K562 (cell line): ENCODE measurements around the gene PADI4. TPM values are rescaled to one million over a fixed set of nuclear protein-coding genes. Genes with fewer than 3 reads are reported as not detected.

Experiments used
- ARID1B ChIP-seq: fragments of 450-650 bp; IDR thresholded peaks from 2 replicates; pipeline ENCODE4 v1.6.1; 2016; ENCODE audit warnings: antibody characterized with exemption, mild to moderate bottlenecking, inconsistent platforms
- BCOR ChIP-seq: fragments of 450-650 bp; IDR thresholded peaks from 2 replicates; pipeline ENCODE4 v1.6.1; 2016
- CBFA2T3 ChIP-seq: fragments of 450-650 bp; IDR thresholded peaks from 2 replicates; pipeline ENCODE4 v1.6.1; 2017
- CEBPG ChIP-seq, 3 experiments: fragments of 200-800 bp in 1 of 3; sonication (Bioruptor generic) in 1 of 3; sonication (generic) in 1 of 3; formaldehyde crosslinking in 1 of 3; IDR thresholded peaks in 2 of 3; conservative IDR thresholded peaks in 1 of 3; 2 replicates each; pipeline versions ENCODE4 v1.6.1 to v1.8.0; 2016 to 2022; ENCODE audit warnings: missing compliant biosample characterization in 2 of 3, missing genetic modification characterization in 2 of 3, mild to moderate bottlenecking in 1 of 3, missing genetic modification reagents in 1 of 3
- CTBP1 ChIP-seq: fragments of 450-650 bp; IDR thresholded peaks from 2 replicates; pipeline ENCODE4 v1.6.1; 2016; ENCODE audit warnings: borderline replicate concordance
- DPF2 ChIP-seq: fragments of 450-650 bp; IDR thresholded peaks from 2 replicates; pipeline ENCODE4 v1.6.1; 2016
- KDM4B ChIP-seq, 2 experiments: fragments of 450-650 bp in 1 of 2; sonication (generic) in 1 of 2; IDR thresholded peaks; 2 replicates each; pipeline ENCODE4 v1.6.1; 2016 to 2017; ENCODE audit warnings: borderline replicate concordance in 2 of 2, antibody characterized with exemption in 1 of 2, low read depth in 1 of 2, mild to moderate bottlenecking in 1 of 2
- LARP7 ChIP-seq: fragments of 450-650 bp; IDR thresholded peaks from 2 replicates; pipeline ENCODE4 v1.6.1; 2016
- NCOA6 ChIP-seq: fragments of 450-650 bp; IDR thresholded peaks from 2 replicates; pipeline ENCODE4 v1.6.1; 2017; ENCODE audit warnings: mild to moderate bottlenecking
- NFE2L1 ChIP-seq: fragments of 450-650 bp; IDR thresholded peaks from 2 replicates; pipeline ENCODE4 v1.6.1; 2016; ENCODE audit warnings: missing genetic modification characterization, low read depth, mild to moderate bottlenecking, missing compliant biosample characterization, moderate library complexity, borderline replicate concordance
- NR2F6 ChIP-seq: fragments of 450-650 bp; formaldehyde crosslinking; IDR thresholded peaks from 2 replicates; pipeline ENCODE4 v1.4.0; 2020; ENCODE audit warnings: mild to moderate bottlenecking
- PHF8 ChIP-seq: fragments of 200-600 bp; sonication (generic); IDR thresholded peaks from 2 replicates; pipeline ENCODE4 v1.6.1; 2012; ENCODE audit warnings: mixed run types, mild to moderate bottlenecking, inconsistent platforms, low read length, moderate library complexity, borderline replicate concordance
- TAL1 ChIP-seq: fragments of 450-650 bp; IDR thresholded peaks from 2 replicates; pipeline ENCODE4 v1.6.1; 2016; ENCODE audit warnings: mild to moderate bottlenecking
- TARDBP ChIP-seq: fragments of 450-650 bp; IDR thresholded peaks from 2 replicates; pipeline ENCODE4 v1.6.1; 2016
- TFAP4 ChIP-seq: sonication (generic); formaldehyde crosslinking; IDR thresholded peaks from 2 replicates; pipeline ENCODE4 v1.8.0; 2022; ENCODE audit warnings: missing genetic modification reagents, mild to moderate bottlenecking, moderate library complexity, borderline replicate concordance
- TSHZ1 ChIP-seq: fragments of 250-450 bp; sonication (Bioruptor Pico); IDR thresholded peaks from 2 replicates; pipeline ENCODE4 v1.4.0; 2020; ENCODE audit warnings: mild to moderate bottlenecking, moderate library complexity
- ZBED1 ChIP-seq: IDR thresholded peaks from 2 replicates; pipeline ENCODE4 v1.6.1; 2014
- ZNF324 ChIP-seq: fragments of 250-450 bp; sonication (Bioruptor Pico); IDR thresholded peaks from 2 replicates; pipeline ENCODE4 v1.4.0; 2020; ENCODE audit warnings: mild to moderate bottlenecking
- ZNF512 ChIP-seq: IDR thresholded peaks from 2 replicates; pipeline ENCODE4 v1.6.1; 2016; ENCODE audit warnings: missing genetic modification characterization, missing compliant biosample characterization
- ZNF75A ChIP-seq: fragments of 450-650 bp; formaldehyde crosslinking; IDR thresholded peaks from 2 replicates; pipeline ENCODE4 v1.4.0; 2020; ENCODE audit warnings: mild to moderate bottlenecking
- polyA plus RNA-seq, 8 experiments: library from polyadenylated mRNA; depleted of rRNA in 4 of 8; stranded (reverse) in 5 of 8; unstranded in 3 of 8; fragments of >200 nt; fragmentation: Nextera tagmentation in 2 of 8; fragmentation: Illumina TruSeq in 1 of 8; extraction: Ambion mirVana in 2 of 8; extraction: Trizol in 1 of 8; gene quantifications; 2 replicates each; pipeline versions ENCODE4 v1.2.1 to v1.2.3, GENCODE V29; 2011 to 2014; ENCODE audit warnings: inconsistent platforms in 1 of 8, missing spikeins in 1 of 8
- total RNA-seq, 7 experiments: library from RNA; depleted of rRNA in 6 of 7; stranded (reverse); fragments of >200 nt in 6 of 7; fragmentation: Illumina TruSeq in 2 of 7; extraction: Trizol in 2 of 7; gene quantifications; 2 replicates each; pipeline versions ENCODE4 v1.2.1 to v1.2.3, GENCODE V29; 2011 to 2021; ENCODE audit warnings: low replicate concordance in 1 of 7
- TF ChIP-seq, protein P1 (sequence below): IDR thresholded peaks from 2 replicates; pipeline ENCODE4 v1.6.1; 2011; ENCODE audit not compliant: insufficient read length; ENCODE audit errors: extremely low read depth
- TF ChIP-seq, protein P2 (sequence below): sonication (generic); formaldehyde crosslinking; IDR thresholded peaks from 2 replicates; pipeline ENCODE4 v1.8.1; 2023; ENCODE audit warnings: mild to moderate bottlenecking, missing genetic modification reagents

The PADI4 gene
- total and polyA plus RNA-seq, 9 of the 15 experiments (the other 6 are each of a cell fraction or from before 2014, with no cell fraction given): 0.22 to 0.33 TPM; not detected in 7

- TF ChIP-seq ZNF324 (CRISPR knock-in tag) (no peak), LARP7 (no peak), PHF8 (no peak), BCOR (peak; percentile 64; the same call in 1 of the 2 replicates), ZBED1 (no peak), KDM4B (IDR thresholded peaks at IDR 0.05; ENCODE audit: borderline replicate concordance in 2 of 2, low read depth in 1 of 2) (no peak), TFAP4 (CRISPR knock-in tag) (no peak), DPF2 (0 out of 2 replicates have a peak, but pooled peaks have one; percentile 26), ZNF75A (no peak), CTBP1 (peak; percentile 47; the same call in 1 of the 2 replicates), CBFA2T3 (peak; percentile 47; the same call in 1 of the 2 replicates), TAL1 (peak; percentile 16; the same call in 1 of the 2 replicates), ZNF512 (tag) (no peak), CEBPG (CRISPR knock-in tag; IDR thresholded peaks at IDR 0.05) (no peak), CEBPG (tag; conservative IDR thresholded peaks at IDR 0.05 in 1 of 2, IDR thresholded peaks at IDR 0.05 in 1 of 2) (no peak), TARDBP (no peak), ARID1B (peak; percentile 40), NCOA6 (no peak), TSHZ1 (no peak), NFE2L1 (no peak), NR2F6 (CRISPR knock-in tag) (no peak)
- TF ChIP-seq, protein P1, sequence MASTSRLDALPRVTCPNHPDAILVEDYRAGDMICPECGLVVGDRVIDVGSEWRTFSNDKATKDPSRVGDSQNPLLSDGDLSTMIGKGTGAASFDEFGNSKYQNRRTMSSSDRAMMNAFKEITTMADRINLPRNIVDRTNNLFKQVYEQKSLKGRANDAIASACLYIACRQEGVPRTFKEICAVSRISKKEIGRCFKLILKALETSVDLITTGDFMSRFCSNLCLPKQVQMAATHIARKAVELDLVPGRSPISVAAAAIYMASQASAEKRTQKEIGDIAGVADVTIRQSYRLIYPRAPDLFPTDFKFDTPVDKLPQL: no peak
- TF ChIP-seq, protein P2, sequence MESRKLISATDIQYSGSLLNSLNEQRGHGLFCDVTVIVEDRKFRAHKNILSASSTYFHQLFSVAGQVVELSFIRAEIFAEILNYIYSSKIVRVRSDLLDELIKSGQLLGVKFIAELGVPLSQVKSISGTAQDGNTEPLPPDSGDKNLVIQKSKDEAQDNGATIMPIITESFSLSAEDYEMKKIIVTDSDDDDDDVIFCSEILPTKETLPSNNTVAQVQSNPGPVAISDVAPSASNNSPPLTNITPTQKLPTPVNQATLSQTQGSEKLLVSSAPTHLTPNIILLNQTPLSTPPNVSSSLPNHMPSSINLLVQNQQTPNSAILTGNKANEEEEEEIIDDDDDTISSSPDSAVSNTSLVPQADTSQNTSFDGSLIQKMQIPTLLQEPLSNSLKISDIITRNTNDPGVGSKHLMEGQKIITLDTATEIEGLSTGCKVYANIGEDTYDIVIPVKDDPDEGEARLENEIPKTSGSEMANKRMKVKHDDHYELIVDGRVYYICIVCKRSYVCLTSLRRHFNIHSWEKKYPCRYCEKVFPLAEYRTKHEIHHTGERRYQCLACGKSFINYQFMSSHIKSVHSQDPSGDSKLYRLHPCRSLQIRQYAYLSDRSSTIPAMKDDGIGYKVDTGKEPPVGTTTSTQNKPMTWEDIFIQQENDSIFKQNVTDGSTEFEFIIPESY: no peak
These were observed 2.2 kb downstream of the PADI4 start (continued) for GRCh38 chr1:17310068-17310640.
